HG03066 (cell line): ENCODE results near the gene ZC2HC1C.

Experiments
- ATAC-seq: cut with Tn5 transposase; IDR thresholded peaks from one replicate; pipeline ENCODE4 v1.9.1; 2021; ENCODE audit warnings: low read depth; ENCODE audit not compliant: unreplicated experiment

ZC2HC1C gene

DNA sequence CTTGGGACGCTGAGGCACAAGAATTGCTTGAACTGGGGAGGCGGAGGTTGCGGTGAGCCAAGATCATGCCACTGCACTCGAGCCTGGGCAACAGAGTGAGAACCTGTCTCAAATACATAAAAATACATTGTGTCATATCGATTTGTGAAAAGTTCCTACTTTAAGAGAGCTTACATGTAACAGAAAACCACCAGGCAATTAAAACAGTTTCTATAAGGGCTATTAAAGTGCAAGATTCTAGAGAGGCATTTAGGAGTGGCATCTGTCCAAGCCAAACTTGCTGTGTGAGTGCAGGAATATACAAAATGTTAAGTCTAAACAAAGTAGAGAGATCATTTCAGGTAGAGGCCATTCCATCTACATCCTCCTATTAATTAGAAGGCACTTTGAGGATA lies 59.2 kb downstream of the ZC2HC1C start:
- ATAC-seq = no peak
